ENCODE results near the gene RFX3. TPM values are rescaled to one million over a fixed set of nuclear protein-coding genes. Genes with fewer than 3 reads are reported as not detected.
"Not testable (repeated sequence)": the region's sequence is repeated elsewhere in the genome, so short reads cannot be mapped to it uniquely, and the experiment has no call there.

The RFX3 gene
- total and polyA plus RNA-seq, 12 donors: 1.4 to 14.2 (median 5.5) TPM

DNA sequence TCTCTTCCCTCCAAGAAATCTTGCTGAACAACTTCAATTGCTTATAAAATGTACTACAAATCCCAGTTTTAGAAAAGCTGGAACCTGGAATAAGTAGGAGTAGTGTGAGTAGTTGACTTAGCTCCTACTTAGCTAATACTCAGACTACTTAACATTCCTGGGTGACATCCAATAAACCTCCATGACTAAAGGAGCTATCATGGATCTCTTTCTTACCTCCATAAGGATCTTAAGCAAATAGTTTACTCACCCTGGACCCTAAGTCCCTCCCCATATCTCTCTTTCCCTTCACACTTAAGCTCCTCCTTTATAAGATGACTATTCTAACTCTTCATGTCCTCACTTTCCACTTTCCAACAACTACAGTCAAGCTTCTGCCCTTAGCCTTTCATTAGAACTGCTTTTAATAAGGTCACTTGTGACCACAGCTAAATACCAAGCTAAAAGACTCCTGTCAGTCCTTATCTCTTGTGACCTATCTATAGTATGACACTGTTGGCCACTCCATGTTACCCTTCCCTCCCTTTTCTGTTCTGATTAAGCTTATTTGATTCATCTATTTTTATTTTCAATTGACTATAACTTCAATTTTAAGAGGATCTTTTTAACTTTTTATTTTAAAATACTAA, 194.9 kb downstream of the RFX3 start:
- H3K4me1 ChIP-seq (replicated peaks in 1 of 2): no peaks in the 10 kb centered on the region
- intact Hi-C loops (cut with DNase I): no loop called here
- DNase-seq: no peak

DNA sequence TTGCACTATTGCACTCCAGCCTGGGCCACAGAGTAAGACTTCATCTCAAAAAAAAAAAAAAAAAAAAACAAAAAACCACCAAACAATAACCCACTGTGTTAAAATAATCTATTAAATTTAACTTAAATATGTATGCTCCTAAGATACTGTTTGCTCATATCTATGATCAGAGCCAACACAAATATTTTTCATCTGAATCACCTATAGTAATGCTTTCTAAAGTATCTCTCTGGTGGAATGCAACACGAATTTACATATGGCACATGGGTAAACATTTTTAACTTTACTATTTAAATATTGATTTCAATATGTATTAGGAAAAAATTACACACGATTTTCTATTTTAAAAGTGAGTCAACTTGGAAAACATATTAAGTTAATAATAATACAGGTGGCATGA, 196.4 kb downstream of the RFX3 start:
- intact Hi-C loops (cut with DNase I): no loop called here
- no peak overlapping the region for H3K4me3 ChIP-seq
- H3K27me3 ChIP-seq: no peaks in the 10 kb centered on the region
- DNase-seq: no peak
- H3K4me1 ChIP-seq (replicated peaks in 1 of 2): no peaks in the 10 kb centered on the region
- H3K27ac ChIP-seq: no peak overlapping the region
- TF ChIP-seq, protein P1, sequence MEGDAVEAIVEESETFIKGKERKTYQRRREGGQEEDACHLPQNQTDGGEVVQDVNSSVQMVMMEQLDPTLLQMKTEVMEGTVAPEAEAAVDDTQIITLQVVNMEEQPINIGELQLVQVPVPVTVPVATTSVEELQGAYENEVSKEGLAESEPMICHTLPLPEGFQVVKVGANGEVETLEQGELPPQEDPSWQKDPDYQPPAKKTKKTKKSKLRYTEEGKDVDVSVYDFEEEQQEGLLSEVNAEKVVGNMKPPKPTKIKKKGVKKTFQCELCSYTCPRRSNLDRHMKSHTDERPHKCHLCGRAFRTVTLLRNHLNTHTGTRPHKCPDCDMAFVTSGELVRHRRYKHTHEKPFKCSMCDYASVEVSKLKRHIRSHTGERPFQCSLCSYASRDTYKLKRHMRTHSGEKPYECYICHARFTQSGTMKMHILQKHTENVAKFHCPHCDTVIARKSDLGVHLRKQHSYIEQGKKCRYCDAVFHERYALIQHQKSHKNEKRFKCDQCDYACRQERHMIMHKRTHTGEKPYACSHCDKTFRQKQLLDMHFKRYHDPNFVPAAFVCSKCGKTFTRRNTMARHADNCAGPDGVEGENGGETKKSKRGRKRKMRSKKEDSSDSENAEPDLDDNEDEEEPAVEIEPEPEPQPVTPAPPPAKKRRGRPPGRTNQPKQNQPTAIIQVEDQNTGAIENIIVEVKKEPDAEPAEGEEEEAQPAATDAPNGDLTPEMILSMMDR (IDR thresholded peaks at IDR 0.05): no peak
- no peak for TF ChIP-seq POLR2A (IDR thresholded peaks at IDR 0.05)
- no peaks in the 10 kb centered on the region for H3K9me3 ChIP-seq (replicated peaks in 1 of 3)
- WGBS, 4 donors: 82 to 88% (median 85%) methylated on average over 2 of the region's 2 CpGs
- no peaks in the 10 kb centered on the region for H3K36me3 ChIP-seq (replicated peaks in 1 of 2)

More for the DNA sequence above, 194.9 kb downstream of the RFX3 start:
- Histone ChIP-seq H3K27ac (no peak overlapping the region), H3K27me3 (no peaks in the 10 kb centered on the region), H3K9me3 (replicated peaks in 1 of 3) (no peaks in the 10 kb centered on the region), H3K36me3 (replicated peaks in 1 of 2) (no peaks in the 10 kb centered on the region), H3K4me3 (no peak overlapping the region)
- TF ChIP-seq POLR2A (IDR thresholded peaks at IDR 0.05): no peak
- TF ChIP-seq, protein P1 (IDR thresholded peaks at IDR 0.05): no peak

DNA sequence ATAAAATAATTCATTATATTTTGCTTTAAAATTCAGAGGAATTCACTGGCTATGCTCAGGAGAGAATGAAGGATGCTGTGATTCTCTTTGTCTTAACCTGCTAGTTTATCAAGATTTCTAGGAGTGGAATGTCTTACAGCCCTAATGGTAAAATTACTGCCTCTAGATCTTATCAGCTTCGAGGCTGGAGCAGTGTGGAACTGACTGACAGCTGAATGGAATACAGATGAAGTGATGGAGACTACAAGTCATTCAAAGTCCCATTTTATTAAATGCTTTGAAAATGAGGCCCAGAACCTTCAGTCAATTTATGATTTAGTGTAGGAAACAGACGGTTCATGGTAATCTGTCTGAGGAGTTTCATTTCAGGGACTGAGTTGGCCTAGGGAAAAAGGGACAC, 202.1 kb downstream of the RFX3 start:
- 48 to 61% (median 50%) methylated on average over 2 of the region's 2 CpGs for WGBS, 4 donors
- DNase-seq: no peak
- Histone ChIP-seq H3K4me3 (no peak overlapping the region), H3K27me3 (no peaks in the 10 kb centered on the region), H3K27ac (no peak overlapping the region), H3K36me3 (replicated peaks in 1 of 2) (no peaks in the 10 kb centered on the region), H3K9me3 (replicated peaks in 1 of 3) (no peaks in the 10 kb centered on the region), H3K4me1 (replicated peaks in 1 of 2) (no peaks in the 10 kb centered on the region)
- intact Hi-C loops (cut with DNase I): no loop called here
- TF ChIP-seq, protein P1 (IDR thresholded peaks at IDR 0.05): no peak
- TF ChIP-seq POLR2A (IDR thresholded peaks at IDR 0.05): no peak

DNA sequence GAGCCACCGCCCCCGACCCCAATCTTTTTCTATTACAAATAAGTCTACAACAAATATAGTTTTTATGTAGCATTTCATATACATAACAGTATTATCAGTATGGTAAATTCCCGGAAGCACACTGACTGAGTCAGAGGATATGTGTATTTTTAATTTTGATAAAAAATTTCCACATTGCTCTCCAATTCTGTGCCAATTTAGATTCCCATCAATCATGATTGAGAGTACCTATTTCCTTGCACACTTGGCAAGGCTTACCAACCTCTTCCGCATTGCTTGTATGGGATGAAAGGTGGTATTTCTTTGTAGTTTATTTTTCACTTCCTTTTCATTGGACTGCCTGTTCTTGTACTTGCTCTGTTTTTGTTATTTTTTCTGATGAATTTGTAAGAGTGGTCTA, 204.6 kb downstream of the RFX3 start:
- 77 to 96% (median 79%) methylated on average over 4 of the region's 4 CpGs for WGBS, 4 donors
- Histone ChIP-seq H3K4me1 (replicated peaks in 1 of 2) (no peaks in the 10 kb centered on the region), H3K27ac (no peak overlapping the region), H3K9me3 (replicated peaks in 1 of 3) (no peaks in the 10 kb centered on the region), H3K27me3 (no peaks in the 10 kb centered on the region), H3K4me3 (no peak overlapping the region), H3K36me3 (replicated peaks in 1 of 2) (no peaks in the 10 kb centered on the region)
- intact Hi-C loops (cut with DNase I): no loop called here
- no peak for DNase-seq
- TF ChIP-seq, protein P1 (IDR thresholded peaks at IDR 0.05): no peak
- TF ChIP-seq POLR2A (IDR thresholded peaks at IDR 0.05): no peak

DNA sequence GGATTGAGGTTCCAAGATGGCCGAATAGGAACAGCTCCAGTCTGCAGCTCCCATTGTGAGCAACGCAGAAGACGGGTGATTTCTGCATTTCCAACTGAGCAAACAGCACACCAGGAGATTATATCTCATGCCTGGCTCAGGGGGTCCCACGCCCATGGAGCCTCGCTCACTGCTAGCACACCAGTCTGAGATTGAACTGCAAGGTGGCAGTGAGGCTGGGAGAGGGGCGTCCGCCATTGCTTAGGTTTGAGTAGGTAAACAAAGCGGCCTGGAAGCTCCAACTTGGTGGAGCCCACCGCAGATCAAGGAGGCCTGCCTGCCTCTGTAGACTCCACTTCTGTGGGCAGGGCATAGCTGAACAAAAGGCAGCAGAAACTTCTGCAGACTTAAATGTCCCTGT, 213.2 kb downstream of the RFX3 start:
- H3K36me3 ChIP-seq (replicated peaks in 1 of 2); H3K27me3 ChIP-seq; intact Hi-C loops (cut with DNase I): not testable (repeated sequence)

More for the DNA sequence above, 213.2 kb downstream of the RFX3 start:
- H3K4me1 ChIP-seq (replicated peaks in 1 of 2); H3K9me3 ChIP-seq (replicated peaks in 1 of 3); H3K27ac ChIP-seq; DNase-seq; H3K4me3 ChIP-seq: not testable (repeated sequence)
- WGBS, 4 donors: 89 to 100% (median 96%) methylated on average over 9 of the region's 9 CpGs

Measured in adrenal gland (tissue), 12 donors.